NOMO-1 treated with dmso at 0.1 percent for 144 hours (cell line): ENCODE measurements around the gene ELMO1.
A peak's percentile ranks its signal among the peaks of the same experiment; 100 is the strongest.

Experiments used
- DNase-seq: peaks from one replicate; lab custom pipeline; 2025; ENCODE audit not compliant: unreplicated experiment; lab: John Stamatoyannopoulos, UW

ELMO1 gene

DNA sequence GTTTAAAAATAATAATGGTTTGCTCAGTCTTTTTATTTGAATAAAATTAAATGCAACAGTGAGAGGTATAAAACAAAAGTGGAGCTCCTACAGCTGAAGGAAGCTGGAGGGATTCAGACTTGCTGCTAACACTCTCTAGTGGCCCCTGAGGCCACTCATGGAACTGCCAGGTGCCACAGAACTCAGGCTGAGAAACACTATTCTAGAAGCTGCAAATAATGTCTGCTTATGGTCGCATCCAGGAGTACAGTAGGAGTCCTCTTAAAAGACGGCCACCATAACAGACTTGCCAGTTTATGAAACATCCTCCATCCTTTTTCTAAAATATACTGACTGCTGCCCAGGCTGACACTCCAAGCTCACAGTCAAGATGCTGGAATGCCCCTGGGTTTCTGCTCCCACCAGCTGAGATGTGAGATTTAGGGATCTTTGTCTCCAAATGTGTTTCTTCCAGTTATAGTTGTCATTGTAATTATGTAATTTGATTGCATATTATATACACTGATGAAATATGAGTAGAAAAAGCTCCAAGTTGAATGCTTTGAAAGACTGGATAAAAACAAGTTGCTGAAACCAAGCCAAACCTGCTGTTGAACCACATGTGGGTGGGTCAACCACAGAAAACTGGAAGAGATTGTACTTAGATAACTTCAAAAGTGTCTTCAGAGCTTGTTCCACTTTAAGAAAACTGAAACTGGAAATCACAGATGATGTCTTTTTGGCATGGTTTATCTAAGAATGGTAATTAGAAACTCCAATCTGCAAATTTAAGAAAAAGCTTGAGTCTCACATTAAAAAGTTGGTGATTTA, 510.7 kb downstream of the ELMO1 start:
- no peak for DNase-seq

DNA sequence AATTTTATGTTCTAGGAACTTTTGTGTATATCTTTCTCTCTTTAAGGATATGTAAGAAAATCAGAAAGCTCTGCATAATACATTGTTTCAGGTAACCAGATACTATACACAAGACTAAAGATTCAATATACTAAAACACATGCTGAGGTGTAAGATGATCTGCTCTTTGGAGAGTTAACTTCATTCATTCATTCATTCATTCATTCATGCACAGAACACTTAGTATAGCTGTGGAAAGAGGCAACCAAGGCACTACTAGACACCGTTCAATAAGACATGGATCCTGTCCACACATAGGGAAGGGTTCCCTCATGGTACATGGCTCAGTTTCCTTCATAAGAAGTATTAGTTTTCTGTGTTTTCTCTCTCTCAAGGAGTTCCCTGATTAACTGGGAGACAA, 516.8 kb downstream of the ELMO1 start:
- DNase-seq: no peak

DNA sequence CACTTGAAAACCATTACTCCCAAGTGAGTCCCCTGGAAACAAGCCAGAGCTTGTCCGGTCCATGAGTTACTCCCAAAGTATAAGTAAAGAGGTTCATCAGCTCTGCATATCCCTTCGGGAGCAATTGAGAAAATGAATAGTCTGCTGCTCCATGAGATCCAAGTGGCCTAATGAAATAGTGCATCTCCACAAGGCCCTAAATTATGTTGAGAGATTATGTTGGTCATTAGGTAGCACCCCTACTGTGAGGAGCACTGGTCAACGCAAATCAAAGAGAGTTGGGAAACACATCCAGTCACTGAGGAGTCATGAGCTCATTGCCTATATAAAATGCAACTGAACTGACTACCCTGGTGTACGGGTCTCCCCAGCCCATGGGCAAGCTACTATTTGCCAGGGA, 518.9 kb downstream of the ELMO1 start:
- no peak for DNase-seq

DNA sequence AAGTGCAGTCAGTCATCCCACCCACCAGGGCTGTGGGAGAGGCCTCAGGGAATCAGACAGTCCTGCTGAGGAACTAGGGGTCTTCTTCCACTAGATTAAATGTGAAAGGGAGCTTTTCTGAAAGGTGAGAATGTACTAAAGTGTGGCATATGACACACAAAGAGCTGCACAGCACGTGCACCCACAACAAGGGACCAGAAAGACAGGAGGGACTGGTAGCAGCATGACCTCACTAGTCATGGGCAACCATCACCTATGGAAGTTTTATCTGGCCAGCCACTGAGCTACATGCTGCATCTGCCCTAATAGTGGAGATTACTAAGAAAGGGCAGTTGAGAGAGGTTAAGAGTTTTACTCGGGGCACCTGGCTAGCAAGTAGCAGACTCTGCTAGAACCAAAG, 519.9 kb downstream of the ELMO1 start:
- DNase-seq: no peak

DNA sequence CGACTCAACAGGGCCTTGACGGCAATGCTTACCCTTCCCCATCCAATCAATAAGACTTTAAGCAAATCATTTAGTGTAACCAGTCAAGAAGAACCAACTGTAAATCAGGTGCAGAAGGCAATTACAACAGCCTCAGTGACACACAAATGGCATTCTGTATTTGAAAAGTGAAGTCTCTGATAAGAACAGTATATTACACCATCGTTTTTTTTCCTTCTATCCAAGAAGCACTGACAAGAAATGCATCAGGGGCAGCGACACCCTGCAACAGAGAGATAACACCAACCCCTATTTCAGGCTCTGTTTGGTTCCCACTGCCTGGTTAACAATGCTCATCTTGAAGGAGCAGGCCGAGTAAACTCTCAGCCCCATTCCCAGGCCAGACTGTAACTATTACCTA, 520.4 kb downstream of the ELMO1 start:
- no peak for DNase-seq

DNA sequence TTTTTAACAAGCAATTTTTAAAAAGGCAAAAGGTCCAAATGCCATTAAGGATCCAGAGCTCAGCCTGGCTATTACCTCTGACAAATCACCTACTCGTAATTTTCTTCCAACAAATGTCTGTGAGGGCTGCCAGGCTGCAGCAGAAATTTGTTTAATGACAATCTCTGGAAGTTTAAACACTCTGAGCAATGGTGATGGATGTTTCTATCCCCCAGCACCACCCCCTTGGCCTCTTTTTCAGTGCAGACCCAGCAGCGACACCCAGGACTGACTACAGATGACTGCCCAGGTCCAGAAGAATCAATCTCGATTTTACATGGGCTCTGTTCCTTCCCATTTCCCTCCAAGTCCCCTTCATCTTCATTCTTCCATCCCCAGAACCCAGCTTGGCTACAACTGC, 523.0 kb downstream of the ELMO1 start:
- DNase-seq: no peak

DNA sequence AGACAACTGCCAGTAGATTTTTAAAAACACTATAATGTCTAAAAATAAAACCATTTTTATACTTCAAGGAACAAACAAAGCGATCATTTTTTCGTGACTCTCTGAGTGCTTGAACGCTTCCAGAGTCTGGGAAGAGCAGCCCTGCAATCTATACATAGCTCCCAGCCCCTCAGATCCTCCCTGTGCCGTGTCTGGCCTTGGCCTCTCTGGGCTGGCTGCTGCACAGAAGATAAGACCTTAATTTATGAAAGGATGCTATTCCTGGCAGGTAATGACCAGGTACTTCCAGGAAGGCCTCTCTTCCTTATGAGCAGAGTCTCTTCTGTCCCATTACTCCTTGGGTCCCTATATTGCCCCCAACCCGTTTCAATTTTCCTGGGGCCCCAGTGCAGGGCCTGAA, 523.5 kb downstream of the ELMO1 start:
- DNase-seq: no peak

DNA sequence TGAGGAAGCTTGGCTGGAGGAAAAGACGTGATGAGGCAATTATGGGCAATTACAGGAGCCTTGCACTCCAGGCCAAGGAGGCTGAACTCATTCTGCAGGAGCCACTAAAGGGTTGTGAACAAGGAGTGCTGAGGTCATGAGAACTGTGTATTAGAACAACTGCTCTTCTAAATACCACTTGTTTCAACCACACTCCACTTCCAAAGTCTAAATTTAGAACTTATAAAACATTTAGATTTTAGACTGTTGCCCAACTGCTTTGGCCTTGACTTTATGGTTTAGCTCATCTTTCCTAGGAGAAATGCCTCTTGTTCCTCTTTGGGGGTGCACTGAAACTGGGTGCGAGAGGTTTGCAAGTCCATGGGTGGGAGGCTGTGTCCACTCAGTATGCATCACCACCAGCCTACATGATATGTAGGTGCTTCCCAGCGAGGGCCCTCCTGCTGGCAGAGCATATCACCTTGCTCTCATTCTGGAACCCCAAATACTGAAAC, 524.7 kb downstream of the ELMO1 start:
- peak; percentile 68 for DNase-seq

DNA sequence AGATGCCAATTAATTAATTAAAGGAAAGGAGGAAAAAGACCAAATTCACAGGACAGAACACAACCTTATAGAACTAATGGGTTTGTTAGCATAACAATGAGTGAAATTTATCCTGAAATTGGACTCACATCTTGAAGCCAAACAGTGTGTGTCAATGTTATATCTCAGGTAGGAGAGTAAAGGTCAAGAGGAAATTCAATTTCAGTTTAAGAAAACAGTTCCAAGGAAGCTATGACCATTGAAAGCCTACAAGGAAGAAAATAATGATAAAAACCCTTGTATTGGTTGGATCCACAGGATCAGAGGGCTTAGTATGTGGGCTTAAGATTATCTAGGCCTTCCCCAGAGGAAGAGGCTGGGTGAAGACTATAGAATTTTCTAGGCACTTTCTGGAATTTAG, 525.5 kb downstream of the ELMO1 start:
- no peak for DNase-seq

DNA sequence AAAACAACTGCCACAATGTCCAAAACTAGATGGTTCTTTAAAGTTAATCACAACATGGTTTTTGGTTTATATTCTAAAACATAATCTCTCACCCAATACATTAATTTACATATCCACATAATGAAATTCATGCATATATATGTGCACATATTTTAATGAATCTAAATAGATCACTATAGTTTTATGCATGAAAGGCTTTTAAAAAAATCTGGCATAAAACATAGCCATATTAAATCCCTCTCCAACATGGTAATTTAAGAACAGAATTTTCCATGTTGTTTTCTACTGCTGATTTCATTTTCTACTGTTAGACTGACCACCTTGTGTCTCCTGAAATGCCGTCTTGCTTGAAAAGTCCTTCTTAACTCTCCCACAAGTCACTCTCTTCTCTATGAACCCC, 528.2 kb downstream of the ELMO1 start:
- DNase-seq: no peak

DNA sequence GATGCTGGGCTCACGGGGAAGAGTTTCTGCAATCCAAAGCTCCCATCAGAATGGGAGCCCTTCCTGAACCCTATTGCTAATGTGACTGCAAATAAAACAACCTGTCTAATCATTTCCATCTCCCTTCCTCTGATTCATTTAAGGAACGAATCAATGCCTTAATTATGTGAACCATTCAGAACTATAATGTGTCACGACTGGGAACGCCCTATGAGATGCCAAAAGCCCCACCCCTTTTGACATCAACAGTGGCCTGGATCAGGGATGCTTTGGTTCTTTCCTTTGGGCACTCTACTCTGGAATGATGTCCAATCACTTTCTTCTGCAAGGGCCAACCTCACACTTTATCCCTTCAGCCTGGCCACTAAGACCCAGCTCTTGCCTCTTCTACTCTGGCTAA, 528.9 kb downstream of the ELMO1 start:
- no peak for DNase-seq

DNA sequence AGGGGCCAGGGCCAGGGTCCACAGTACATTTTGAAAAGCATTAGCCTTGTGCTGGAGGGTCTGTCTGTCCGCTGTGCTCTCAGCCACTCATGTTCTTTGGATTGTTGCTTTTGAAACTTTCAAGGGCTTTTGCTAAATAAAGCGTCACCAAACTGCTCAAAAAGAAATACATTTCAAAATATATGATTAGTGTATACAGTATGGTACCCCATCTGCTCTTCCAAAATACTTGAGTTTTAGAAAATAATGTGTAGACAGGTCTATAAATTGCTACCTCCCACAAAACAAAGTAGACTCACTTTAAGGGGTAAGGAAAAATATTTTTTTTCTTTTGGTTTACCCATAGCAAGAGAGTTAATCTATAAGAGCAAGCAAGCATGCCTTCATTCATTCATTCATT, 530.1 kb downstream of the ELMO1 start:
- DNase-seq: no peak

DNA sequence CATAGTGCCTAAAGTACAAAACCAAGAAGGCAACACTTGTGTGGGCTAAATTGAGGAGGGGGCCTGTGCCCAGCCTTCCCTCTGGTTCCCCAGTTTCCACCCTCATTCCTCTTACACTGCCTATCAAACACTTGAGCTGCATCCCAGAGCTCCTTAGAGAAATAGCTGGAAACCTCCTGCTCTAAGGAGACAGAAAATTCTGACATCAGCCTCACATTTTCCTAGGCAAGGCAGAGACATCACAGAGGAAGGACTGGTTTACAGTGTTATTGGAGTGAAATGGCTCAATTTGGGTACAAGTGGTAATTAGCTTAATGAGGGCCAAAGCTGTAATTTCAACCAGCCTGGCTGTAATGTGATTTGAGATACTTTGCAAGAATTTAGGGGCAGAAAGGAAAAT, 532.0 kb downstream of the ELMO1 start:
- no peak for DNase-seq

DNA sequence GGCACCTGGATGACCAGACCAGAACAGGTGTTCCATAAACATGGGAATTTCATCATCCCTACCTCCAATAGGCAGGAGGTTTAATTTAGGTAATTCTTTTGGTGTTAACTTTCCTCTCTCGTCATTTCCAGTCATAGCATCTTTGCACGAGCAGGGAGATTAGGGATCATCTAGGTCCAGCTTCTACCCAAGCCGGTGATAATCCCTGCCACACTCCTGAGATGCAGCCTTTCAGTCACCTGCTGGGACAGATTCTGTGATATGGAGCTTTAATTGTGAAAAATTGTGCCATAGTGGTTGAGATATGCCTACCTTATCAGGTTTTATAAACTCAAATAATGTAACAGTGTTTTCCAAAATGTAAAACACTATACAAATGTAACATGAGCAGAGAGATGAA, 532.5 kb downstream of the ELMO1 start:
- DNase-seq: no peak

DNA sequence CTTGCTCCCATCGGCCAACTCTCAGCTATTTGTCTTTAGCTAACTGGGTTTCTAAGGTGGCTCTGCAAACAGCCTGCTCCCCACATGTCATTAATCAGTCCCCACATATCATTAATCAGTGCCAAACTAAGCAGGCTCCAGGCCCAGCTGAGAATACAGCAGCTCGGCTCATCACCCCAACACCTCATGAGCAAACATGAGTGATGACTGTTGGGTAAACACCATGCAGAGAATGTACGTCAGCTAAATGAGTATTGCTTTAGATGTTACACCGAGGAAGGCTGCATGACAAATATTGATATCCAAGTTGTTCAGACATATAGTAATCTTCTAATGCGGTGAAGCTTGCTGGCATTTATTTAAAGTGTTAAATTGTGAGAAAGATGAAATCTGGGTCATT, 536.9 kb downstream of the ELMO1 start:
- DNase-seq: no peak

DNA sequence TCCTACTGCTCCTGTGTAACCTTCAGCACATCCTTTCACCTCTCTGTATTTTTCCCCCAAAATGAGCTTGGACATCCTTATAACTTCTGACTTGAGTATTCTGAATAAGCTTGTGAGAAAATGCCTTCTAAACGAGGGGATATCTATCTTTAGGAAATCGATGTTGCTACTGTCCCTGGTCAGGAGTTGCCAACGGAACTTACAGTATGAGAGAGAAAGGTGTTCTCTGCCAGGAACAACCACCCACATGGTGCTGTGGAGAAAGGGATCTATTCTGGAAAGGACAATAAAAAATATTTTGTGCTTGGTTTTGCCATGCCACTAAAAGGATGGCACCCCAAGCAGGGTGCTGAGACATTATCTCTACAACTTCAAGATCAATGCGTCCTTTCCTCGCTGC, 537.8 kb downstream of the ELMO1 start:
- DNase-seq: no peak

DNA sequence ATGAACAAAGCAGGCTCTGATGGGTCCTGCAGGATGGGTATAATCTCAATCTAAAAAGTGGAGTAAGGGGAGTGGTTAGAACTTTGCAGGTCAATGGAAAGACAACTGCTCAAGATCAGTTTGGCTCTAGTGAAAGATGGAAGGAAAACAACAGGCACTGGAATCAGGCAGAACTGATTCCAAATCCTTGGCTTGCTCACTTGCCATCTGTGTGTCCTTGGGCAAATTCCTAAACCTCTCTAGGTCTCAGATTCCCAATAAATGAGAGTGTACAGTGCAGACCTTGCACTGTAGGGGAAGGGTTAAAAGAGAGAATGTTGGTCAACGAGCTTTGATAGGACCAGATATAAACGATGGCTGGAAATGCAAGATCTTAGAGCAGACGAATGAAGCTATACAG, 538.3 kb downstream of the ELMO1 start:
- no peak for DNase-seq

DNA sequence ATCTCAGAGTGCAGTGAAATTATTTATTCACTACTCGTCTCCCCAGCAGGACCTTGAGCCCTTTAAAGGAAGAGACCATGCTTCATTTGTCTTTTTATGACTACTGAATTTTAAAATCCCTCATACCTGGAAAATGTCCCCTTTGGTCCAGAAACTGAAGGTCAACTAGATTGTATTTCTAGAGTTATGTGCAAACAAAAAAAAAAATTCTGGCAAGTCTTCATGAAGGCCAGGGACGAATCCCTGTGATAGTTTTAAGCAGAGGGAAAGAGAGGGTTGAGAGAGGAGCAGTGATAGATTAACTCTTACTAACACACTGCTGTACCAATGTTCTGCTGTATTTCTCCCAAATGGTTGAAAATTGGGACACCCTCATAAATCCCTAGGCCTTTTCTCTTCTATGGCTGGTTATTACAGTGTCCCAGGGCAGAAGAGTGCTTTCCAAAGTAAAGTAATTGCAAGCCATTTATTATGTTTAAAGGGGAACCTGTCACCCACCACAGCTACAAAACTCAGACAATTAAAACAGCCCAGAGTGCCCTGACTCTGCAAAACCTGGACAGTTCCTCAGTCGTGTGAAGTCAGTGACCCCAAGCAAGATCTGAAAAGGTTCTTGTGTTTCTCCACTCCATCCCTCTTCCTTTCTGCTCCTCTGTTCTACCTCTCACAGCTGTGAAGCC, 541.6 kb downstream of the ELMO1 start:
- DNase-seq: peak; percentile 7

DNA sequence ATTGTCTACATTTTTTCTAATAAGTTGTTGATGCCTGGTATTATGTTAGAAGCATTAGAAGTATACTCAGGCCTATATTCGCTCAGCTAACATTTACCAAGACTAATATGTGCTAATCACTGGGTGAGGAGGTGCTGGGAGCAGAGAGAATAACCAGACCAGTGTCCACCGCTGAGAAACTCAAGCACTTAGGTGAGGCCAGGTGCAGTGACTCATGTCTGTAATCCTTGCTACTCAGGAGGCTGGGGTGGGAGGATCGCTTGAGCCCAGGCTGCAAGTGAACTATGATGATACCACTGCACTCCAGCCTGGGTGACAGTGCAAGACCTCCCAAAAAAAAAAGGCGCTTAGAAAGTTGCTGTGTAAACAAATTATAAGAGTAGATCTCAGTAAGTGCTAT, 542.2 kb downstream of the ELMO1 start:
- DNase-seq: no peak

DNA sequence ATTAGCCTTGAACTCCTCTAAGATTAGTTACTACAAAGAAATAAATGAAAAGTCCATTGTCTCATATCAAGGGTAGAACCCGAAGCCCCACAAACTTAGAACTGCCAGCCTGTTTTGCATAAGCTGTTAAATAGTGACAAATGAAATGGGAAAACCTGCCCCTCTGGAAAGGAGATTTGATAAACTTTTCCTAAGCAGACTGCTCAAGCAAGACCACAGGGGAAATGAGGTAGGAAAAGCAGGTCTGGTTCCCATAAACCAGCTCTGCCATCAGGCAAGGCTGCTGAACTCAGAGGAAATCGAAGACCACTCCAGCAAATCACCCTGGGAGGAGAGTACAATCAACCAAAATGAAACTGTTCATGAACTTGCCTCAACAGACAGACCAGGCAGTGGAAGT, 542.8 kb downstream of the ELMO1 start:
- no peak for DNase-seq

DNA sequence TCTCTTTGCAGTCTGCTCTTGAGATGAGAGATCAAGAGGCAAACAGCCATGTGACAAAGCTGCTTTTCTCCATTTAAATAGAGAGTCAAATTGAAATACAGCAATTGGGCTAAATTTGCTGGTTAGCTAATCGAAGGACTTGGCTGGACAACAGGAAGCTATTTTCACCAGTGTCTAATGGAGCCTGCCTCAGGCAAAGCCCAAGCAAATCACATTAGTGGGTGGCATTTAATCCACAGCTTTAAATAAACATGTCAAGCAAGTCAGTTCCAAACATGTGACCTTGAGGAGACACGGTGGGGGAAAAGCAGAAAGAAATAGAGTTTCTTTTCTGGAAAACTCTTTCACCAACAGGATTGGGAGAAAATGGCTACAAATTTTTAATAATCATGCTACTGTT, 543.9 kb downstream of the ELMO1 start:
- no peak for DNase-seq

DNA sequence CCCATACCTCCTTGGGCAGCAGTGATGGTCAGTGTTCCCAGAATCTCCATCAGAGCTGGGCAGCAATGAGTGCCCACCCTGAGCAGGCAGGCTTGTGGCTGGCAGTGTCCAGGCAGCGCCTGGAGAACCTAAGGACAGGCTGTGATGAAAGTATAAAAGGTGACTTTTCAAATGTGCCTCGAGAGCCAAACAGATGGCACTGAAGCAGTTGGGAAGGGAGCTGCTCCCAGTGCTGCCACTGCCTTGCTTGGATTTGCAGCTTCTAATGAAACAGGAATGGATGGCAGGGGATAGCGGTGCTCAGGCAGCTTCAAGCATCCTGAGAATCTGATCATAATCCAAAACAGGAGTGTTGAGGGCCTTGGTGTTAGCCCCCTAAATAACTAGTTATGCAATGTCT, 544.6 kb downstream of the ELMO1 start:
- DNase-seq: no peak
